GM23338 (cell line): ENCODE data around the gene NEURL3. TPM values are rescaled to one million over a fixed set of nuclear protein-coding genes. Genes with fewer than 3 reads are reported as not detected.

Experiments
- polyA plus RNA-seq: library from polyadenylated mRNA; unstranded; fragments of >200 nt; fragmentation: Nextera tagmentation; extraction: Ambion mirVana; gene quantifications from 2 replicates; pipeline ENCODE4 v1.2.1, GENCODE V29; 2016
- total RNA-seq: library from RNA; depleted of rRNA; stranded (reverse); fragments of >200 nt; shearing (Covaris generic); gene quantifications from 2 replicates; pipeline ENCODE4 v1.2.3, GENCODE V29; 2014; rRNA removed

The NEURL3 gene
- total and polyA plus RNA-seq, 2 experiments from 2014 or later = 0.21 TPM; not detected in 1

Other genes with a start within 250 kb of the NEURL3 start
- 19.9 and 24.6 TPM in 2 replicates for gene TMEM127, start 239.4 kb downstream of the NEURL3 start, total RNA-seq
- 4.5 and 4.9 TPM in 2 replicates for gene TMEM127, start 239.4 kb downstream of the NEURL3 start, polyA plus RNA-seq
- 87.0 and 119 TPM in 2 replicates for gene CIAO1, start 239.1 kb downstream of the NEURL3 start, total RNA-seq
- 44.1 and 48.8 TPM in 2 replicates for gene CIAO1, start 239.1 kb downstream of the NEURL3 start, polyA plus RNA-seq
- gene SNRNP200, start 199.8 kb downstream of the NEURL3 start, total RNA-seq = 174 and 179 TPM in 2 replicates
- 70.7 and 72.3 TPM in 2 replicates for gene SNRNP200, start 199.8 kb downstream of the NEURL3 start, polyA plus RNA-seq
- 9.3 and 14.0 TPM in 2 replicates for gene ITPRIPL1, start 180.0 kb downstream of the NEURL3 start, total RNA-seq
- gene ITPRIPL1, start 180.0 kb downstream of the NEURL3 start, polyA plus RNA-seq = 4.5 and 5.3 TPM in 2 replicates
- 39.2 and 50.8 TPM in 2 replicates for gene NCAPH, start 169.6 kb downstream of the NEURL3 start, total RNA-seq
- 28.4 and 30.2 TPM in 2 replicates for gene NCAPH, start 169.6 kb downstream of the NEURL3 start, polyA plus RNA-seq
- gene ARID5A, start 31.4 kb upstream of the NEURL3 start, total RNA-seq = 7.1 and 7.7 TPM in 2 replicates
- gene ARID5A, start 31.4 kb upstream of the NEURL3 start, polyA plus RNA-seq = 5.5 and 5.9 TPM in 2 replicates
- 27.2 and 31.4 TPM in 2 replicates for gene KANSL3, start 133.0 kb upstream of the NEURL3 start, total RNA-seq
- gene KANSL3, start 133.0 kb upstream of the NEURL3 start, polyA plus RNA-seq = 7.2 and 8.9 TPM in 2 replicates
- gene FER1L5, start 137.4 kb upstream of the NEURL3 start, total RNA-seq = 0.27 and 0.76 TPM in 2 replicates
- gene FER1L5, start 137.4 kb upstream of the NEURL3 start, polyA plus RNA-seq = 0.07 and 0.18 TPM in 2 replicates
- gene LMAN2L, start 234.7 kb upstream of the NEURL3 start, total RNA-seq = 15.8 and 16.7 TPM in 2 replicates
- gene LMAN2L, start 234.7 kb upstream of the NEURL3 start, polyA plus RNA-seq = 10.5 and 11.8 TPM in 2 replicates